Body of pancreas (tissue), 4 donors: ENCODE measurements around the gene KYNU. TPM values are rescaled to one million over a fixed set of nuclear protein-coding genes. Genes with fewer than 3 reads are reported as not detected.

Experiments used
- ATAC-seq: fragments of 150-250 bp; one replicate; pipeline ENCODE4 v1.9.1; 2016
- DNase-seq, 4 donors: peaks; one replicate each; pipeline ENCODE4 v3.0.0-alpha.2; 2019
- H3K27ac ChIP-seq, 4 donors: fragments of 200-600 bp; sonication (generic); 1 replicate in 3 of 4; 2 replicates in 1 of 4; pipeline versions ENCODE4 v1.5.1 to v1.6.1; 2016 to 2019; ENCODE audit warnings: mild to moderate bottlenecking in 1 of 4, mixed read lengths in 1 of 4, moderate library complexity in 1 of 4
- H3K27me3 ChIP-seq, 2 donors: fragments of 200-600 bp; sonication (generic); one replicate each; pipeline ENCODE4 v1.6.0; 2016; ENCODE audit warnings: mild to moderate bottlenecking in 1 of 2
- H3K36me3 ChIP-seq, 2 donors: fragments of 200-600 bp; sonication (generic); replicated peaks in 1 of 2; 2 replicates each; pipeline ENCODE4 v1.5.1; 2016; ENCODE audit warnings: low read depth in 2 of 2; ENCODE audit not compliant: insufficient read depth in 1 of 2
- H3K4me1 ChIP-seq: fragments of 200-600 bp; sonication (generic); one replicate; pipeline ENCODE4 v1.6.0; 2016
- H3K4me3 ChIP-seq, 2 donors: fragments of 200-600 bp; sonication (generic); 1 replicate in 1 of 2; 2 replicates in 1 of 2; pipeline ENCODE4 v1.5.1; 2016 to 2019
- H3K9me3 ChIP-seq, 3 donors: fragments of 200-600 bp; sonication (generic); 1 replicate in 2 of 3; 2 replicates in 1 of 3; pipeline ENCODE4 v1.5.1; 2016
- CTCF ChIP-seq, 7 experiments: fragments of 450-650 bp in 4 of 7; fragments of 200-600 bp in 3 of 7; sonication (generic) in 3 of 7; IDR thresholded peaks; one replicate each; pipeline ENCODE4 v1.5.1; 2016 to 2019; ENCODE audit warnings: antibody characterized with exemption in 7 of 7
- POLR2A ChIP-seq, 3 donors: fragments of 450-650 bp; IDR thresholded peaks; one replicate each; pipeline ENCODE4 v1.6.1; 2016; ENCODE audit warnings: antibody characterized with exemption in 3 of 3, mild to moderate bottlenecking in 2 of 3
- WGBS, 2 donors: methylation state at CpG; one replicate each; pipeline ENCODE4 v1.1.5; 2017; 5-methylcytosine and 5-hydroxymethylcytosine counted together
- intact Hi-C: fragments of 100-400 bp; cut with DNase I; formaldehyde crosslinking; loops from one replicate; pipeline ENCODE4 v1.15.1; 2023
- total RNA-seq, 2 donors: library from RNA; depleted of rRNA; stranded (reverse); fragments of >200 nt; gene quantifications; one replicate each; pipeline ENCODE4 v1.1.0, GENCODE V29; 2016

Gene KYNU
- total RNA-seq, 2 donors from 2014 or later = 0.33 to 0.78 TPM

GRCh38 chr2:142987044-142987443 is 109.6 kb downstream of the KYNU start:
- WGBS, 2 donors = 63 to 65% methylated on average over 2 of the region's 2 CpGs
- H3K27ac ChIP-seq = no peak overlapping the region
- TF ChIP-seq CTCF (IDR thresholded peaks at IDR 0.05) = no peak
- TF ChIP-seq POLR2A (IDR thresholded peaks at IDR 0.05) = no peak

GRCh38 chr2:142989273-142990204 is 112.1 kb downstream of the KYNU start:
- H3K27me3 ChIP-seq = no peaks in the 10 kb centered on the region
- WGBS, 2 donors = 29 to 30% methylated on average over 5 of the region's 5 CpGs
- intact Hi-C loops = no loop called here
- no peak for TF ChIP-seq POLR2A (IDR thresholded peaks at IDR 0.05)
- peak; percentile 12 to 56 (median 45) for TF ChIP-seq CTCF (IDR thresholded peaks at IDR 0.05)
- H3K4me3 ChIP-seq = no peak overlapping the region
- no peak for DNase-seq
- no peak overlapping the region for H3K27ac ChIP-seq
- H3K36me3 ChIP-seq = no peaks in the 10 kb centered on the region
- ATAC-seq = peak; percentile 24
- no peaks in the 10 kb centered on the region for H3K4me1 ChIP-seq
- no peaks in the 10 kb centered on the region for H3K9me3 ChIP-seq

More at GRCh38 chr2:142987044-142987443, 109.6 kb downstream of the KYNU start:
- Histone ChIP-seq H3K4me1 (no peaks in the 10 kb centered on the region), H3K27me3 (no peaks in the 10 kb centered on the region), H3K36me3 (no peaks in the 10 kb centered on the region), H3K4me3 (no peak overlapping the region), H3K9me3 (no peaks in the 10 kb centered on the region)
- intact Hi-C loops = no loop called here
- DNase-seq = no peak
- no peak for ATAC-seq

GRCh38 chr2:142991295-142991694 is 113.8 kb downstream of the KYNU start:
- Histone ChIP-seq H3K9me3 (no peaks in the 10 kb centered on the region), H3K4me1 (no peaks in the 10 kb centered on the region), H3K27me3 (no peaks in the 10 kb centered on the region), H3K27ac (no peak overlapping the region), H3K36me3 (no peaks in the 10 kb centered on the region), H3K4me3 (no peak overlapping the region)
- DNase-seq (no peak), ATAC-seq (no peak)
- WGBS, 2 donors = 56 to 58% methylated on average over 3 of the region's 3 CpGs
- TF ChIP-seq CTCF (IDR thresholded peaks at IDR 0.05) (no peak), POLR2A (IDR thresholded peaks at IDR 0.05) (no peak)
- intact Hi-C loops = no loop called here

- intact Hi-C loops = no loop called here
- 46 to 63% methylated on average over 4 of the region's 4 CpGs for WGBS, 2 donors
- no peak overlapping the region for H3K27ac ChIP-seq
- ATAC-seq = no peak
- H3K36me3 ChIP-seq = no peaks in the 10 kb centered on the region
- no peaks in the 10 kb centered on the region for H3K27me3 ChIP-seq
- no peak overlapping the region for H3K4me3 ChIP-seq
- DNase-seq = no peak
- H3K9me3 ChIP-seq = no peaks in the 10 kb centered on the region
- TF ChIP-seq CTCF (IDR thresholded peaks at IDR 0.05) (no peak), POLR2A (IDR thresholded peaks at IDR 0.05) (no peak)
- H3K4me1 ChIP-seq = no peaks in the 10 kb centered on the region
Observed at GRCh38 chr2:142992840-142993239, 115.4 kb downstream of the KYNU start.
